Vagina (tissue), 2 donors: ENCODE results near the gene CD46. TPM values are rescaled to one million over a fixed set of nuclear protein-coding genes. Genes with fewer than 3 reads are reported as not detected.
A peak's percentile ranks its signal among the peaks of the same experiment; 100 is the strongest.

Experiments
- DNase-seq, 2 donors: peaks; one replicate each; pipeline ENCODE4 v3.0.0-alpha.2; 2017; ENCODE audit errors: extremely low spot score in 2 of 2
- H3K27ac ChIP-seq: fragments of 200-600 bp; sonication (generic); one replicate; pipeline ENCODE4 v1.5.1; 2019
- H3K27me3 ChIP-seq: fragments of 200-600 bp; sonication (generic); one replicate; pipeline ENCODE4 v1.5.1; 2019
- H3K36me3 ChIP-seq, 2 donors: fragments of 200-600 bp; sonication (generic); one replicate each; pipeline ENCODE4 v1.5.1; 2017 to 2019
- H3K4me1 ChIP-seq: fragments of 200-600 bp; sonication (generic); one replicate; pipeline ENCODE4 v1.5.1; 2019
- H3K4me3 ChIP-seq, 2 donors: fragments of 200-600 bp; sonication (generic); 1 replicate in 1 of 2; 2 replicates in 1 of 2; pipeline ENCODE4 v1.5.1; 2016 to 2019
- H3K9me3 ChIP-seq: fragments of 200-600 bp; sonication (generic); one replicate; pipeline ENCODE4 v1.5.1; 2019
- CTCF ChIP-seq, 3 experiments: fragments of 450-650 bp in 2 of 3; fragments of 200-600 bp in 1 of 3; sonication (generic) in 1 of 3; IDR thresholded peaks; one replicate each; pipeline ENCODE4 v1.5.1; 2017 to 2019; ENCODE audit warnings: antibody characterized with exemption in 3 of 3, mild to moderate bottlenecking in 2 of 3, moderate library complexity in 2 of 3
- POLR2A ChIP-seq, 2 donors: fragments of 450-650 bp; IDR thresholded peaks; one replicate each; pipeline ENCODE4 v1.6.1; 2017; ENCODE audit warnings: antibody characterized with exemption in 2 of 2, mild to moderate bottlenecking in 2 of 2, moderate library complexity in 2 of 2
- POLR2AphosphoS5 ChIP-seq, 2 donors: sonication (generic); formaldehyde crosslinking; IDR thresholded peaks; one replicate each; pipeline ENCODE4 v1.9.0; 2017; ENCODE audit warnings: antibody characterized with exemption in 2 of 2, mild to moderate bottlenecking in 2 of 2, low read depth in 1 of 2; ENCODE audit not compliant: insufficient read depth in 1 of 2
- intact Hi-C: fragments of 100-400 bp; cut with DNase I; formaldehyde crosslinking; loops from one replicate; pipeline ENCODE4 v1.15.1; 2023
- total RNA-seq: library from RNA; depleted of rRNA; stranded (reverse); fragments of >200 nt; gene quantifications from one replicate; pipeline ENCODE4 v1.2.3, GENCODE V29; 2016

The CD46 gene
- total RNA-seq, 1 donor from 2014 or later: 143 TPM

- Histone ChIP-seq H3K27ac (peak overlapping the region; percentile 66), H3K9me3 (no peaks in the 10 kb centered on the region), H3K4me1 (peaks cover 97% of the 10 kb centered on the region), H3K27me3 (no peaks in the 10 kb centered on the region), H3K36me3 (peaks cover 0 to 72% of the 10 kb centered on the region in 2 donors), H3K4me3 (no peak overlapping the region)
- DNase-seq: peak; percentile 67 to 84
- intact Hi-C loops: no loop called here
- TF ChIP-seq CTCF (IDR thresholded peaks at IDR 0.05) (no peak), POLR2AphosphoS5 (IDR thresholded peaks at IDR 0.05; ENCODE audit: insufficient read depth in 1 of 2, low read depth in 1 of 2) (no peak), POLR2A (IDR thresholded peaks at IDR 0.05) (no peak)
Measured at GRCh38 chr1:207813512-207813881, 61.6 kb downstream of the CD46 start.

- intact Hi-C loops: no loop called here
- Histone ChIP-seq H3K9me3 (no peaks in the 10 kb centered on the region), H3K4me3 (no peak overlapping the region), H3K27me3 (no peaks in the 10 kb centered on the region), H3K36me3 (peaks cover 0 to 68% of the 10 kb centered on the region in 2 donors), H3K27ac (peak overlapping the region; percentile 66), H3K4me1 (peaks cover 97% of the 10 kb centered on the region)
- TF ChIP-seq CTCF (IDR thresholded peaks at IDR 0.05) (no peak), POLR2AphosphoS5 (IDR thresholded peaks at IDR 0.05; ENCODE audit: insufficient read depth in 1 of 2, low read depth in 1 of 2) (no peak), POLR2A (IDR thresholded peaks at IDR 0.05) (no peak)
- DNase-seq: peak; percentile 14 to 80
Measured at GRCh38 chr1:207813946-207814345, 62.1 kb downstream of the CD46 start.

- Histone ChIP-seq H3K36me3 (peaks cover 0 to 65% of the 10 kb centered on the region in 2 donors), H3K4me3 (no peak overlapping the region), H3K9me3 (no peaks in the 10 kb centered on the region), H3K27me3 (no peaks in the 10 kb centered on the region), H3K27ac (peak overlapping the region; percentile 5), H3K4me1 (peaks cover 97% of the 10 kb centered on the region)
- intact Hi-C loops: no loop called here
- TF ChIP-seq POLR2AphosphoS5 (IDR thresholded peaks at IDR 0.05; ENCODE audit: insufficient read depth in 1 of 2, low read depth in 1 of 2): no peak
- no peak for TF ChIP-seq CTCF (IDR thresholded peaks at IDR 0.05)
- no peak for TF ChIP-seq POLR2A (IDR thresholded peaks at IDR 0.05)
- DNase-seq: no peak
Measured at GRCh38 chr1:207814469-207814868, 62.6 kb downstream of the CD46 start.

- TF ChIP-seq POLR2A (IDR thresholded peaks at IDR 0.05) (no peak), CTCF (IDR thresholded peaks at IDR 0.05) (no peak), POLR2AphosphoS5 (IDR thresholded peaks at IDR 0.05; ENCODE audit: insufficient read depth in 1 of 2, low read depth in 1 of 2) (no peak)
- Histone ChIP-seq H3K27ac (peak overlapping the region; percentile 46), H3K36me3 (peaks cover 0 to 65% of the 10 kb centered on the region in 2 donors), H3K27me3 (no peaks in the 10 kb centered on the region), H3K9me3 (no peaks in the 10 kb centered on the region), H3K4me1 (peaks cover 97% of the 10 kb centered on the region), H3K4me3 (no peak overlapping the region)
- intact Hi-C loops: no loop called here
- no peak for DNase-seq
Measured at GRCh38 chr1:207815466-207815865, 63.6 kb downstream of the CD46 start.

GRCh38 chr1:207815913-207816291 lies 64.0 kb downstream of the CD46 start:
- H3K27me3 ChIP-seq: no peaks in the 10 kb centered on the region
- no peak overlapping the region for H3K4me3 ChIP-seq
- H3K9me3 ChIP-seq: no peaks in the 10 kb centered on the region
- TF ChIP-seq CTCF (IDR thresholded peaks at IDR 0.05) (no peak), POLR2A (IDR thresholded peaks at IDR 0.05) (no peak), POLR2AphosphoS5 (IDR thresholded peaks at IDR 0.05; ENCODE audit: insufficient read depth in 1 of 2, low read depth in 1 of 2) (no peak)
- intact Hi-C loops: no loop called here
- peaks cover 0 to 61% of the 10 kb centered on the region in 2 donors for H3K36me3 ChIP-seq
- H3K4me1 ChIP-seq: peaks cover 97% of the 10 kb centered on the region
- no peak for DNase-seq
- peak overlapping the region; percentile 46 for H3K27ac ChIP-seq
